ENCODE measurements around the gene SBF2. TPM values are rescaled to one million over a fixed set of nuclear protein-coding genes. Genes with fewer than 3 reads are reported as not detected.
"Not testable (repeated sequence)": the region's sequence is repeated elsewhere in the genome, so short reads cannot be mapped to it uniquely, and the experiment has no call there.

The SBF2 gene
- total and polyA plus RNA-seq, 2 of the 13 experiments (the other 11 are each of a cell fraction or from before 2014, with no cell fraction given), result 24.0 to 45.8 TPM

GRCh38 chr11:9930562-9931331, 363.3 kb downstream of the SBF2 start (continued):
- 0 out of 2 replicates have a peak, but pooled peaks have one; percentile 10 for TF ChIP-seq MAFF (IDR thresholded peaks at IDR 0.05; ENCODE audit: low read depth, low read length)
- TF ChIP-seq KDM2A (CRISPR knock-in tag; IDR thresholded peaks at IDR 0.05; ENCODE audit: borderline replicate concordance, low read depth), result peak; percentile 59
- peak; percentile 60; the same call in 1 of the 2 replicates for TF ChIP-seq ATF7-NPFF (CRISPR knock-in tag; IDR thresholded peaks at IDR 0.05; ENCODE audit: low read depth)
- peak; percentile 86 for TF ChIP-seq HOXA3 (CRISPR knock-in tag; IDR thresholded peaks at IDR 0.05)
- TF ChIP-seq KDM5B (CRISPR knock-in tag; IDR thresholded peaks at IDR 0.05; ENCODE audit: borderline replicate concordance), result peak; percentile 61; the same call in 1 of the 2 replicates
- peak; percentile 64 for TF ChIP-seq REPIN1 (CRISPR knock-in tag; IDR thresholded peaks at IDR 0.05; ENCODE audit: borderline replicate concordance, low read depth)
- peak; percentile 80 for TF ChIP-seq ZNF574 (CRISPR knock-in tag; IDR thresholded peaks at IDR 0.05)
- 0 out of 2 replicates have a peak, but pooled peaks have one; percentile 18 for TF ChIP-seq ZNF777 (CRISPR knock-in tag; IDR thresholded peaks at IDR 0.05)
- TF ChIP-seq ZBTB38 (CRISPR knock-in tag; IDR thresholded peaks at IDR 0.05), result peak; percentile 74; the same call in 1 of the 2 replicates
- TF ChIP-seq ZNF598 (CRISPR knock-in tag; IDR thresholded peaks at IDR 0.05; ENCODE audit: borderline replicate concordance), result peak; percentile 84; the same call in 1 of the 2 replicates
- TF ChIP-seq SOX6, SP1 (IDR thresholded peaks at IDR 0.05): not testable (repeated sequence)
- peak; percentile 88 for TF ChIP-seq SOX6 (CRISPR knock-in tag; IDR thresholded peaks at IDR 0.05)
- peak; percentile 41; the same call in 1 of the 2 replicates for TF ChIP-seq YEATS2 (CRISPR knock-in tag; IDR thresholded peaks at IDR 0.05; ENCODE audit: borderline replicate concordance)
- TF ChIP-seq FOXP4 (CRISPR knock-in tag; IDR thresholded peaks at IDR 0.05), result peak; percentile 88
- TF ChIP-seq POGK (CRISPR knock-in tag; conservative IDR thresholded peaks at IDR 0.05), result peak; percentile 69; the same call in 1 of the 2 replicates
- TF ChIP-seq ZSCAN9 (CRISPR knock-in tag; IDR thresholded peaks at IDR 0.05; ENCODE audit: borderline replicate concordance), result peak; percentile 44; the same call in 1 of the 2 replicates
- TF ChIP-seq MED1 (CRISPR knock-in tag; IDR thresholded peaks at IDR 0.05), result peak; percentile 74
- TF ChIP-seq ZFP91 (CRISPR knock-in tag; IDR thresholded peaks at IDR 0.05; ENCODE audit: borderline replicate concordance), result peak; percentile 82; the same call in 1 of the 2 replicates
- TF ChIP-seq SP1 (CRISPR knock-in tag; IDR thresholded peaks at IDR 0.05), result peak; percentile 19; the same call in 1 of the 2 replicates
- TF ChIP-seq FOXO1 (CRISPR knock-in tag; IDR thresholded peaks at IDR 0.05), result peak; percentile 72
- peak; percentile 97 for TF ChIP-seq POGZ (CRISPR knock-in tag; IDR thresholded peaks at IDR 0.05)
